ENCODE measurements around the gene IGF2BP1.

Gene IGF2BP1

GRCh38 chr17:49049265-49049664 lies 52.1 kb downstream of the IGF2BP1 start:
- TF ChIP-seq EZH2phosphoT487 (IDR thresholded peaks at IDR 0.05; ENCODE audit: low read depth): no peak
- no peak for TF ChIP-seq CTCF (IDR thresholded peaks at IDR 0.05; ENCODE audit: low read depth, low read length)
- Histone ChIP-seq H3K27me3 (ENCODE audit: low read depth, low read length) (no peaks in the 10 kb centered on the region), H3K4me3 (ENCODE audit: low read length) (no peak overlapping the region), H3K9ac (ENCODE audit: low read length) (no peak overlapping the region), H3K4me2 (ENCODE audit: low read length) (no peak overlapping the region), H3K79me2 (ENCODE audit: low read length) (no peaks in the 10 kb centered on the region), H2AFZ (ENCODE audit: low read depth, low read length) (no peak overlapping the region), H3K36me3 (replicated peaks; ENCODE audit: low read depth, low read length) (peaks cover 56% of the 10 kb centered on the region), H3K4me1 (ENCODE audit: low read length) (no peaks in the 10 kb centered on the region), H3K27ac (ENCODE audit: low read length) (no peak overlapping the region), H3K9me3 (ENCODE audit: insufficient read depth, low read length) (no peaks in the 10 kb centered on the region), H4K20me1 (ENCODE audit: insufficient read depth, low read length) (no peaks in the 10 kb centered on the region)

- peaks cover 43% of the 10 kb centered on the region for H3K36me3 ChIP-seq (replicated peaks; ENCODE audit: low read depth, low read length)
These were observed 53.4 kb downstream of the IGF2BP1 start for GRCh38 chr17:49050611-49051010.

GRCh38 chr17:49051269-49051668 lies 54.1 kb downstream of the IGF2BP1 start:
- TF ChIP-seq EZH2phosphoT487 (IDR thresholded peaks at IDR 0.05; ENCODE audit: low read depth) (no peak), CTCF (IDR thresholded peaks at IDR 0.05; ENCODE audit: low read depth, low read length) (no peak)
- no peaks in the 10 kb centered on the region for H3K79me2 ChIP-seq (ENCODE audit: low read length)
- no peak overlapping the region for H3K27ac ChIP-seq (ENCODE audit: low read length)
- H3K4me1 ChIP-seq (ENCODE audit: low read length): no peaks in the 10 kb centered on the region
- H3K4me2 ChIP-seq (ENCODE audit: low read length): no peak overlapping the region
- H3K27me3 ChIP-seq (ENCODE audit: low read depth, low read length): no peaks in the 10 kb centered on the region
- no peak overlapping the region for H2AFZ ChIP-seq (ENCODE audit: low read depth, low read length)
- H4K20me1 ChIP-seq (ENCODE audit: insufficient read depth, low read length): no peaks in the 10 kb centered on the region
- peaks cover 36% of the 10 kb centered on the region for H3K36me3 ChIP-seq (replicated peaks; ENCODE audit: low read depth, low read length)
- H3K9ac ChIP-seq (ENCODE audit: low read length): no peak overlapping the region
- no peaks in the 10 kb centered on the region for H3K9me3 ChIP-seq (ENCODE audit: insufficient read depth, low read length)
- H3K4me3 ChIP-seq (ENCODE audit: low read length): no peak overlapping the region

More at GRCh38 chr17:49050611-49051010, 53.4 kb downstream of the IGF2BP1 start:
- H4K20me1 ChIP-seq (ENCODE audit: insufficient read depth, low read length): no peaks in the 10 kb centered on the region
- H2AFZ ChIP-seq (ENCODE audit: low read depth, low read length): no peak overlapping the region
- no peaks in the 10 kb centered on the region for H3K27me3 ChIP-seq (ENCODE audit: low read depth, low read length)
- H3K4me2 ChIP-seq (ENCODE audit: low read length): no peak overlapping the region
- no peak overlapping the region for H3K4me3 ChIP-seq (ENCODE audit: low read length)
- no peaks in the 10 kb centered on the region for H3K79me2 ChIP-seq (ENCODE audit: low read length)
- TF ChIP-seq EZH2phosphoT487 (IDR thresholded peaks at IDR 0.05; ENCODE audit: low read depth) (no peak), CTCF (IDR thresholded peaks at IDR 0.05; ENCODE audit: low read depth, low read length) (no peak)
- H3K4me1 ChIP-seq (ENCODE audit: low read length): no peaks in the 10 kb centered on the region
- H3K9me3 ChIP-seq (ENCODE audit: insufficient read depth, low read length): no peaks in the 10 kb centered on the region
- H3K9ac ChIP-seq (ENCODE audit: low read length): no peak overlapping the region
- H3K27ac ChIP-seq (ENCODE audit: low read length): no peak overlapping the region

- Histone ChIP-seq H3K36me3 (replicated peaks; ENCODE audit: low read depth, low read length) (peaks cover 31% of the 10 kb centered on the region), H4K20me1 (ENCODE audit: insufficient read depth, low read length) (no peaks in the 10 kb centered on the region), H3K79me2 (ENCODE audit: low read length) (no peaks in the 10 kb centered on the region), H3K27ac (ENCODE audit: low read length) (no peak overlapping the region), H2AFZ (ENCODE audit: low read depth, low read length) (no peak overlapping the region), H3K9me3 (ENCODE audit: insufficient read depth, low read length) (no peaks in the 10 kb centered on the region), H3K4me2 (ENCODE audit: low read length) (no peak overlapping the region), H3K9ac (ENCODE audit: low read length) (no peak overlapping the region), H3K27me3 (ENCODE audit: low read depth, low read length) (no peaks in the 10 kb centered on the region), H3K4me3 (ENCODE audit: low read length) (no peak overlapping the region), H3K4me1 (ENCODE audit: low read length) (no peaks in the 10 kb centered on the region)
- TF ChIP-seq CTCF (IDR thresholded peaks at IDR 0.05; ENCODE audit: low read depth, low read length) (no peak), EZH2phosphoT487 (IDR thresholded peaks at IDR 0.05; ENCODE audit: low read depth) (no peak)
These were observed 56.1 kb downstream of the IGF2BP1 start for GRCh38 chr17:49053171-49053829.
